Measurements from ENCODE around the gene TMEM243. TPM values are rescaled to one million over a fixed set of nuclear protein-coding genes. Genes with fewer than 3 reads are reported as not detected.

Gene TMEM243
- total and polyA plus RNA-seq, 2 experiments from 2014 or later, result 44.5 to 82.5 TPM

DNA sequence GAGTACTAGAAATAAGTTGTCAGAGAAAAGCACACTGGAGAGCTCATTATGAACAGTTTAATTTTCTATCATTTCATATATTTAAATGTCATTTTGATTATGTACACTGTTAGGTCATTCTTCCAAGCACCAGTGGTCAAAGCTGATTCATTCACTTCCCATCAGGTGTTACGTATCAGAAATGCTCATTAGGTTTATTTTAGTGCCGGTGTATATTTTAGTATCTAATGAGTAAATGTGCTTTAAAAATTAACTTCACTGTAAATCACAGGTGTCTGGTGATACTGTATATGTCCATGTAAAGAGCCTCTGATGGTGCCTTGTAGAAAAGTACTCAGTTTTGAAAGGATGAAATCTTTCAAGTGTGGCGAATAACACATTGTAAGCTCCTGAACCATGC is 63.7 kb downstream of the TMEM243 start:
- H3K9me3 Mint-ChIP-seq, result 0 out of 3 replicates have a peak, but pooled peaks cover 3% of the 10 kb centered on the region
- Histone ChIP-seq H3K4me3 (no peak overlapping the region; the same call in 1 of the 2 replicates), H3K27me3 (ENCODE audit: insufficient read depth) (no peaks in the 10 kb centered on the region), H3K27ac (ENCODE audit: low read depth) (no peak overlapping the region), H3K36me3 (ENCODE audit: insufficient read depth) (no peaks in the 10 kb centered on the region), H3K79me2 (replicated peaks; ENCODE audit: insufficient read depth) (peaks cover 84% of the 10 kb centered on the region), H3K9me2 (ENCODE audit: insufficient read depth) (no peaks in the 10 kb centered on the region), H2AFZ (no peak overlapping the region), H4K20me1 (replicated peaks; ENCODE audit: insufficient read depth) (peaks cover 43% of the 10 kb centered on the region), H3K4me2 (no peak overlapping the region), H3F3A (replicated peaks; ENCODE audit: low read depth) (no peaks in the 10 kb centered on the region), H3K4me1 (ENCODE audit: insufficient read depth) (0 out of 2 replicates have a peak, but pooled peaks cover 8% of the 10 kb centered on the region)
- TF ChIP-seq EZH2phosphoT487 (IDR thresholded peaks at IDR 0.05; ENCODE audit: unreplicated experiment) (no peak), ZNF331 (CRISPR knock-in tag; IDR thresholded peaks at IDR 0.05; ENCODE audit: low read depth) (no peak)
- TF ChIP-seq, protein P1, sequence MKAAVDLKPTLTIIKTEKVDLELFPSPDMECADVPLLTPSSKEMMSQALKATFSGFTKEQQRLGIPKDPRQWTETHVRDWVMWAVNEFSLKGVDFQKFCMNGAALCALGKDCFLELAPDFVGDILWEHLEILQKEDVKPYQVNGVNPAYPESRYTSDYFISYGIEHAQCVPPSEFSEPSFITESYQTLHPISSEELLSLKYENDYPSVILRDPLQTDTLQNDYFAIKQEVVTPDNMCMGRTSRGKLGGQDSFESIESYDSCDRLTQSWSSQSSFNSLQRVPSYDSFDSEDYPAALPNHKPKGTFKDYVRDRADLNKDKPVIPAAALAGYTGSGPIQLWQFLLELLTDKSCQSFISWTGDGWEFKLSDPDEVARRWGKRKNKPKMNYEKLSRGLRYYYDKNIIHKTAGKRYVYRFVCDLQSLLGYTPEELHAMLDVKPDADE (IDR thresholded peaks at IDR 0.05), result no peak
- TF ChIP-seq, protein P2, sequence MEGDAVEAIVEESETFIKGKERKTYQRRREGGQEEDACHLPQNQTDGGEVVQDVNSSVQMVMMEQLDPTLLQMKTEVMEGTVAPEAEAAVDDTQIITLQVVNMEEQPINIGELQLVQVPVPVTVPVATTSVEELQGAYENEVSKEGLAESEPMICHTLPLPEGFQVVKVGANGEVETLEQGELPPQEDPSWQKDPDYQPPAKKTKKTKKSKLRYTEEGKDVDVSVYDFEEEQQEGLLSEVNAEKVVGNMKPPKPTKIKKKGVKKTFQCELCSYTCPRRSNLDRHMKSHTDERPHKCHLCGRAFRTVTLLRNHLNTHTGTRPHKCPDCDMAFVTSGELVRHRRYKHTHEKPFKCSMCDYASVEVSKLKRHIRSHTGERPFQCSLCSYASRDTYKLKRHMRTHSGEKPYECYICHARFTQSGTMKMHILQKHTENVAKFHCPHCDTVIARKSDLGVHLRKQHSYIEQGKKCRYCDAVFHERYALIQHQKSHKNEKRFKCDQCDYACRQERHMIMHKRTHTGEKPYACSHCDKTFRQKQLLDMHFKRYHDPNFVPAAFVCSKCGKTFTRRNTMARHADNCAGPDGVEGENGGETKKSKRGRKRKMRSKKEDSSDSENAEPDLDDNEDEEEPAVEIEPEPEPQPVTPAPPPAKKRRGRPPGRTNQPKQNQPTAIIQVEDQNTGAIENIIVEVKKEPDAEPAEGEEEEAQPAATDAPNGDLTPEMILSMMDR (conservative IDR thresholded peaks at IDR 0.05; ENCODE audit: low read depth in 2 of 2), result no peak
- H3K4me1 Mint-ChIP-seq, result peaks cover 22% of the 10 kb centered on the region
- H3K27me3 Mint-ChIP-seq (ENCODE audit: insufficient read depth, low read depth, poor library complexity), result peaks cover 11% of the 10 kb centered on the region
- no peak for DNase-seq (ENCODE audit: low spot score)
- peak overlapping the region; percentile 47 for H3K4me3 Mint-ChIP-seq
- H3K36me3 Mint-ChIP-seq (ENCODE audit: low read depth), result peaks cover 21% of the 10 kb centered on the region
- H3K27ac Mint-ChIP-seq, result no peak overlapping the region; the same call in 1 of the 2 replicates
- ATAC-seq, result no peak

DNA sequence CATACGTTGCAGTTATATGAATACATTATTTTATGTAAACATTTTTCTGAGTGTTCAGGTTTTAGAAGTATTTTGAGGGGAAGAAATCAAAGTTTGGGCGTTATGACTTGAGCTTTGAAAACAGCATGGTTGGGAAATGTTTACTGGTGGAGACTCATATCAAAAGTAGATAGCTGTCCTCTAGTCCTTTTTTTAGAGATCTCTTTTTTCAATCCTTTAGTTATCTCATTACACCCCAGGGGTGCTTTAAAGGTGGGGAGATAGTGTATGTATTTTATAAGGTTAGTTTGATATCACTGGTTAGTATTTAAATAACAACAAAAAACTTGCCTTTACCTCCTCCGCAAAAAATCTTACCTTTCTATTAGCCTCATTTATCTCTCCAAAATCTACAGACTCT is 65.0 kb downstream of the TMEM243 start:
- H3K79me2 ChIP-seq (replicated peaks; ENCODE audit: insufficient read depth), result peaks cover 72% of the 10 kb centered on the region
- peak overlapping the region; percentile 33; the same call in 1 of the 2 replicates for H3K27ac Mint-ChIP-seq
- peaks cover 37% of the 10 kb centered on the region for H4K20me1 ChIP-seq (replicated peaks; ENCODE audit: insufficient read depth)
- TF ChIP-seq, protein P3, sequence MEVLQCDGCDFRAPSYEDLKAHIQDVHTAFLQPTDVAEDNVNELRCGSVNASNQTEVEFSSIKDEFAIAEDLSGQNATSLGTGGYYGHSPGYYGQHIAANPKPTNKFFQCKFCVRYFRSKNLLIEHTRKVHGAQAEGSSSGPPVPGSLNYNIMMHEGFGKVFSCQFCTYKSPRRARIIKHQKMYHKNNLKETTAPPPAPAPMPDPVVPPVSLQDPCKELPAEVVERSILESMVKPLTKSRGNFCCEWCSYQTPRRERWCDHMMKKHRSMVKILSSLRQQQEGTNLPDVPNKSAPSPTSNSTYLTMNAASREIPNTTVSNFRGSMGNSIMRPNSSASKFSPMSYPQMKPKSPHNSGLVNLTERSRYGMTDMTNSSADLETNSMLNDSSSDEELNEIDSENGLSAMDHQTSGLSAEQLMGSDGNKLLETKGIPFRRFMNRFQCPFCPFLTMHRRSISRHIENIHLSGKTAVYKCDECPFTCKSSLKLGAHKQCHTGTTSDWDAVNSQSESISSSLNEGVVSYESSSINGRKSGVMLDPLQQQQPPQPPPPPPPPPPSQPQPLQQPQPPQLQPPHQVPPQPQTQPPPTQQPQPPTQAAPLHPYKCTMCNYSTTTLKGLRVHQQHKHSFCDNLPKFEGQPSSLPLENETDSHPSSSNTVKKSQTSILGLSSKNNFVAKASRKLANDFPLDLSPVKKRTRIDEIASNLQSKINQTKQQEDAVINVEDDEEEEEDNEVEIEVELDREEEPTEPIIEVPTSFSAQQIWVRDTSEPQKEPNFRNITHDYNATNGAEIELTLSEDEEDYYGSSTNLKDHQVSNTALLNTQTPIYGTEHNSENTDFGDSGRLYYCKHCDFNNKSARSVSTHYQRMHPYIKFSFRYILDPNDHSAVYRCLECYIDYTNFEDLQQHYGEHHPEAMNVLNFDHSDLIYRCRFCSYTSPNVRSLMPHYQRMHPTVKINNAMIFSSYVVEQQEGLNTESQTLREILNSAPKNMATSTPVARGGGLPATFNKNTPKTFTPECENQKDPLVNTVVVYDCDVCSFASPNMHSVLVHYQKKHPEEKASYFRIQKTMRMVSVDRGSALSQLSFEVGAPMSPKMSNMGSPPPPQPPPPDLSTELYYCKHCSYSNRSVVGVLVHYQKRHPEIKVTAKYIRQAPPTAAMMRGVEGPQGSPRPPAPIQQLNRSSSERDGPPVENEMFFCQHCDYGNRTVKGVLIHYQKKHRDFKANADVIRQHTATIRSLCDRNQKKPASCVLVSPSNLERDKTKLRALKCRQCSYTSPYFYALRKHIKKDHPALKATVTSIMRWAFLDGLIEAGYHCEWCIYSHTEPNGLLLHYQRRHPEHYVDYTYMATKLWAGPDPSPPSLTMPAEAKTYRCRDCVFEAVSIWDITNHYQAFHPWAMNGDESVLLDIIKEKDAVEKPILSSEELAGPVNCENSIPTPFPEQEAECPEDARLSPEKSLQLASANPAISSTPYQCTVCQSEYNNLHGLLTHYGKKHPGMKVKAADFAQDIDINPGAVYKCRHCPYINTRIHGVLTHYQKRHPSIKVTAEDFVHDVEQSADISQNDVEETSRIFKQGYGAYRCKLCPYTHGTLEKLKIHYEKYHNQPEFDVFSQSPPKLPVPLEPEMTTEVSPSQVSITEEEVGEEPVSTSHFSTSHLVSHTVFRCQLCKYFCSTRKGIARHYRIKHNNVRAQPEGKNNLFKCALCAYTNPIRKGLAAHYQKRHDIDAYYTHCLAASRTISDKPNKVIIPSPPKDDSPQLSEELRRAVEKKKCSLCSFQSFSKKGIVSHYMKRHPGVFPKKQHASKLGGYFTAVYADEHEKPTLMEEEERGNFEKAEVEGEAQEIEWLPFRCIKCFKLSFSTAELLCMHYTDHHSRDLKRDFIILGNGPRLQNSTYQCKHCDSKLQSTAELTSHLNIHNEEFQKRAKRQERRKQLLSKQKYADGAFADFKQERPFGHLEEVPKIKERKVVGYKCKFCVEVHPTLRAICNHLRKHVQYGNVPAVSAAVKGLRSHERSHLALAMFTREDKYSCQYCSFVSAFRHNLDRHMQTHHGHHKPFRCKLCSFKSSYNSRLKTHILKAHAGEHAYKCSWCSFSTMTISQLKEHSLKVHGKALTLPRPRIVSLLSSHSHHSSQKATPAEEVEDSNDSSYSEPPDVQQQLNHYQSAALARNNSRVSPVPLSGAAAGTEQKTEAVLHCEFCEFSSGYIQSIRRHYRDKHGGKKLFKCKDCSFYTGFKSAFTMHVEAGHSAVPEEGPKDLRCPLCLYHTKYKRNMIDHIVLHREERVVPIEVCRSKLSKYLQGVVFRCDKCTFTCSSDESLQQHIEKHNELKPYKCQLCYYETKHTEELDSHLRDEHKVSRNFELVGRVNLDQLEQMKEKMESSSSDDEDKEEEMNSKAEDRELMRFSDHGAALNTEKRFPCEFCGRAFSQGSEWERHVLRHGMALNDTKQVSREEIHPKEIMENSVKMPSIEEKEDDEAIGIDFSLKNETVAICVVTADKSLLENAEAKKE (CRISPR knock-in tag; IDR thresholded peaks at IDR 0.05), result no peak
- TF ChIP-seq, protein P4, sequence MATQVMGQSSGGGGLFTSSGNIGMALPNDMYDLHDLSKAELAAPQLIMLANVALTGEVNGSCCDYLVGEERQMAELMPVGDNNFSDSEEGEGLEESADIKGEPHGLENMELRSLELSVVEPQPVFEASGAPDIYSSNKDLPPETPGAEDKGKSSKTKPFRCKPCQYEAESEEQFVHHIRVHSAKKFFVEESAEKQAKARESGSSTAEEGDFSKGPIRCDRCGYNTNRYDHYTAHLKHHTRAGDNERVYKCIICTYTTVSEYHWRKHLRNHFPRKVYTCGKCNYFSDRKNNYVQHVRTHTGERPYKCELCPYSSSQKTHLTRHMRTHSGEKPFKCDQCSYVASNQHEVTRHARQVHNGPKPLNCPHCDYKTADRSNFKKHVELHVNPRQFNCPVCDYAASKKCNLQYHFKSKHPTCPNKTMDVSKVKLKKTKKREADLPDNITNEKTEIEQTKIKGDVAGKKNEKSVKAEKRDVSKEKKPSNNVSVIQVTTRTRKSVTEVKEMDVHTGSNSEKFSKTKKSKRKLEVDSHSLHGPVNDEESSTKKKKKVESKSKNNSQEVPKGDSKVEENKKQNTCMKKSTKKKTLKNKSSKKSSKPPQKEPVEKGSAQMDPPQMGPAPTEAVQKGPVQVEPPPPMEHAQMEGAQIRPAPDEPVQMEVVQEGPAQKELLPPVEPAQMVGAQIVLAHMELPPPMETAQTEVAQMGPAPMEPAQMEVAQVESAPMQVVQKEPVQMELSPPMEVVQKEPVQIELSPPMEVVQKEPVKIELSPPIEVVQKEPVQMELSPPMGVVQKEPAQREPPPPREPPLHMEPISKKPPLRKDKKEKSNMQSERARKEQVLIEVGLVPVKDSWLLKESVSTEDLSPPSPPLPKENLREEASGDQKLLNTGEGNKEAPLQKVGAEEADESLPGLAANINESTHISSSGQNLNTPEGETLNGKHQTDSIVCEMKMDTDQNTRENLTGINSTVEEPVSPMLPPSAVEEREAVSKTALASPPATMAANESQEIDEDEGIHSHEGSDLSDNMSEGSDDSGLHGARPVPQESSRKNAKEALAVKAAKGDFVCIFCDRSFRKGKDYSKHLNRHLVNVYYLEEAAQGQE (IDR thresholded peaks at IDR 0.05; ENCODE audit: unreplicated experiment), result no peak
- TF ChIP-seq CREB1 (CRISPR knock-in tag; IDR thresholded peaks at IDR 0.05; ENCODE audit: low read depth), result no peak
- TF ChIP-seq NANOG (IDR thresholded peaks at IDR 0.05; ENCODE audit: borderline replicate concordance), result no peak
- TF ChIP-seq JUNB (IDR thresholded peaks at IDR 0.05; ENCODE audit: unreplicated experiment), result no peak

More for the DNA sequence above, 65.0 kb downstream of the TMEM243 start:
- Histone ChIP-seq H3F3A (replicated peaks; ENCODE audit: low read depth) (no peaks in the 10 kb centered on the region), H3K27ac (ENCODE audit: low read depth) (no peak overlapping the region), H3K4me3 (peak overlapping the region; percentile 84), H3K27me3 (ENCODE audit: insufficient read depth) (no peaks in the 10 kb centered on the region), H3K4me1 (ENCODE audit: insufficient read depth) (0 out of 2 replicates have a peak, but pooled peaks cover 8% of the 10 kb centered on the region), H3K36me3 (ENCODE audit: insufficient read depth) (no peaks in the 10 kb centered on the region), H3K4me2 (peak overlapping the region; percentile 88), H2AFZ (no peak overlapping the region), H3K9me2 (ENCODE audit: insufficient read depth) (no peaks in the 10 kb centered on the region)
- Mint-ChIP-seq H3K4me3 (peak overlapping the region; percentile 94), H3K4me1 (peaks cover 22% of the 10 kb centered on the region), H3K9me3 (0 out of 3 replicates have a peak, but pooled peaks cover 3% of the 10 kb centered on the region), H3K36me3 (ENCODE audit: low read depth) (peaks cover 21% of the 10 kb centered on the region), H3K27me3 (ENCODE audit: insufficient read depth, low read depth, poor library complexity) (peaks cover 11% of the 10 kb centered on the region)
- ATAC-seq, result no peak
- DNase-seq (ENCODE audit: low spot score), result no peak

All from GM23338 (cell line).